H9 (cell line): ENCODE data around the gene LDB2. TPM values are rescaled to one million over a fixed set of nuclear protein-coding genes. Genes with fewer than 3 reads are reported as not detected.

Experiments
- DNase-seq: peaks from one replicate; pipeline ENCODE4 v3.0.0-alpha.2; 2017
- H2AFZ ChIP-seq: one replicate; pipeline ENCODE4 v1.6.1; 2013; ENCODE audit warnings: mild to moderate bottlenecking, low read length, control low read depth, moderate library complexity
- H2AK5ac ChIP-seq: 2 replicates; pipeline ENCODE4 v1.6.1; 2013; ENCODE audit warnings: low read length, control low read depth, mixed read lengths; ENCODE audit not compliant: insufficient read length
- H2BK120ac ChIP-seq: one replicate; pipeline ENCODE4 v1.6.1; 2013; ENCODE audit warnings: low read depth, mild to moderate bottlenecking, low read length, control low read depth, inconsistent platforms; ENCODE audit not compliant: poor library complexity, severe bottlenecking
- H2BK12ac ChIP-seq: 2 replicates; pipeline ENCODE4 v1.6.1; 2013; ENCODE audit warnings: low read length, control low read depth, mixed read lengths, low read depth; ENCODE audit not compliant: insufficient read length
- H2BK15ac ChIP-seq: 2 replicates; pipeline ENCODE4 v1.6.1; 2013; ENCODE audit warnings: low read depth, low read length, control low read depth
- H2BK20ac ChIP-seq: one replicate; pipeline ENCODE4 v1.6.1; 2013; ENCODE audit warnings: low read depth, mild to moderate bottlenecking, low read length, control low read depth, inconsistent platforms; ENCODE audit not compliant: poor library complexity, severe bottlenecking
- H2BK5ac ChIP-seq: 2 replicates; pipeline ENCODE4 v1.6.1; 2013; ENCODE audit warnings: low read length, control low read depth, mixed read lengths; ENCODE audit not compliant: insufficient read length
- H3K14ac ChIP-seq: 2 replicates; pipeline ENCODE4 v1.6.1; 2013; ENCODE audit warnings: low read length, control low read depth; ENCODE audit not compliant: insufficient read depth
- H3K18ac ChIP-seq: 2 replicates; pipeline ENCODE4 v1.6.1; 2013; ENCODE audit warnings: low read depth, mild to moderate bottlenecking, mixed read lengths, low read length, control low read depth; ENCODE audit not compliant: insufficient read length
- H3K23ac ChIP-seq: 2 replicates; pipeline ENCODE4 v1.6.1; 2013; ENCODE audit warnings: low read length, control low read depth, mixed read lengths, low read depth; ENCODE audit not compliant: insufficient read length
- H3K23me2 ChIP-seq: 2 replicates; pipeline ENCODE4 v1.6.1; 2013; ENCODE audit warnings: low read depth, mild to moderate bottlenecking, mixed read lengths, low read length, control low read depth; ENCODE audit not compliant: insufficient read length, poor library complexity, severe bottlenecking
- H3K27ac ChIP-seq: 2 replicates; pipeline ENCODE4 v1.5.1; 2013; ENCODE audit warnings: low read length, control low read depth, mixed read lengths, low read depth; ENCODE audit not compliant: insufficient read length
- H3K27me3 ChIP-seq: 2 replicates; pipeline ENCODE4 v1.6.1; 2013; ENCODE audit warnings: low read length, control low read depth, inconsistent platforms; ENCODE audit not compliant: insufficient read depth
- H3K4ac ChIP-seq: 2 replicates; pipeline ENCODE4 v1.6.1; 2013; ENCODE audit warnings: low read depth, mild to moderate bottlenecking, control low read depth, inconsistent platforms, low read length, moderate library complexity
- H3K4me1 ChIP-seq: 2 replicates; pipeline ENCODE4 v1.6.1; 2013; ENCODE audit warnings: low read length, control low read depth, inconsistent platforms; ENCODE audit not compliant: insufficient read depth
- H3K4me2 ChIP-seq: 2 replicates; pipeline ENCODE4 v1.6.1; 2013; ENCODE audit warnings: low read length, control low read depth, mixed read lengths; ENCODE audit not compliant: insufficient read length, insufficient read depth
- H3K56ac ChIP-seq: 2 replicates; pipeline ENCODE4 v1.6.1; 2013; ENCODE audit warnings: low read depth, mild to moderate bottlenecking, mixed read lengths, low read length, control low read depth; ENCODE audit not compliant: insufficient read length
- H3K79me1 ChIP-seq: 2 replicates; pipeline ENCODE4 v1.6.1; 2013; ENCODE audit warnings: low read depth, mild to moderate bottlenecking, moderate library complexity, low read length, control low read depth, inconsistent platforms; ENCODE audit not compliant: insufficient read depth, poor library complexity, severe bottlenecking
- H3K79me2 ChIP-seq: 2 replicates; pipeline ENCODE4 v1.6.1; 2013; ENCODE audit warnings: low read length, control low read depth, inconsistent platforms; ENCODE audit not compliant: insufficient read depth
- H3K9ac ChIP-seq: 2 replicates; pipeline ENCODE4 v1.6.1; 2013; ENCODE audit warnings: low read length, control low read depth, mixed read lengths; ENCODE audit not compliant: insufficient read length; ENCODE audit errors: extremely low read depth
- H3K9me3 ChIP-seq: one replicate; pipeline ENCODE4 v1.6.1; 2013; ENCODE audit warnings: low read depth, low read length, inconsistent platforms; ENCODE audit not compliant: control insufficient read depth
- H3T11ph ChIP-seq: one replicate; pipeline ENCODE4 v1.6.1; 2013; ENCODE audit warnings: mild to moderate bottlenecking, low read length, control low read depth, inconsistent platforms
- H4K20me1 ChIP-seq: one replicate; pipeline ENCODE4 v1.6.1; 2013; ENCODE audit not compliant: control insufficient read depth, insufficient read length, insufficient read depth
- H4K5ac ChIP-seq: 2 replicates; pipeline ENCODE4 v1.6.1; 2013; ENCODE audit warnings: low read depth, mild to moderate bottlenecking, mixed read lengths, low read length, control low read depth; ENCODE audit not compliant: insufficient read length
- H4K8ac ChIP-seq: replicated peaks from 2 replicates; pipeline ENCODE4 v1.6.1; 2013; ENCODE audit warnings: low read length, control low read depth, mixed read lengths, low read depth; ENCODE audit not compliant: insufficient read length
- H4K91ac ChIP-seq: 2 replicates; pipeline ENCODE4 v1.6.1; 2013; ENCODE audit warnings: low read depth, mild to moderate bottlenecking, moderate library complexity, mixed read lengths, low read length, control low read depth; ENCODE audit not compliant: insufficient read length
- H3K27ac Mint-ChIP-seq, 3 experiments: 2 replicates in 2 of 3; 3 replicates in 1 of 3; pipeline ENCODE4 v1.8.0; 2020 to 2021; ENCODE audit warnings: mixed read lengths in 3 of 3, mild to moderate bottlenecking in 1 of 3, moderate library complexity in 1 of 3
- H3K27me3 Mint-ChIP-seq: 2 replicates; pipeline ENCODE4 v1.8.0; 2021; ENCODE audit warnings: low read depth, mild to moderate bottlenecking, moderate library complexity, mixed read lengths
- H3K36me3 Mint-ChIP-seq, 3 experiments: 2 replicates in 2 of 3; 3 replicates in 1 of 3; pipeline ENCODE4 v1.8.0; 2020 to 2021; ENCODE audit warnings: low read depth in 3 of 3, mixed read lengths in 3 of 3; ENCODE audit not compliant: insufficient read depth in 1 of 3
- H3K4me1 Mint-ChIP-seq, 2 experiments: 2 replicates each; pipeline ENCODE4 v1.8.0; 2020; ENCODE audit warnings: mixed read lengths in 2 of 2
- H3K4me3 Mint-ChIP-seq, 2 experiments: 2 replicates in 1 of 2; 3 replicates in 1 of 2; pipeline ENCODE4 v1.8.0; 2020 to 2021; ENCODE audit warnings: mild to moderate bottlenecking in 2 of 2, mixed read lengths in 2 of 2, moderate library complexity in 1 of 2
- H3K9me3 Mint-ChIP-seq, 2 experiments: 2 replicates in 1 of 2; 3 replicates in 1 of 2; pipeline ENCODE4 v1.8.0; 2020; ENCODE audit warnings: mild to moderate bottlenecking in 2 of 2, mixed read lengths in 2 of 2, moderate library complexity in 1 of 2
- WGBS: extraction: QIAGEN DNeasy Blood & Tissue Kit; methylation state at CpG from one replicate; pipeline ENCODE4 v1.1.7; 2013; ENCODE audit warnings: missing lambda C conversion rate, low lambda C conversion rate, mixed read lengths; ENCODE audit not compliant: insufficient read length; ENCODE audit errors: extremely low coverage; 5-methylcytosine and 5-hydroxymethylcytosine counted together
- total RNA-seq: library from RNA; stranded (reverse); gene quantifications from 2 replicates; pipeline ENCODE4 v1.2.1, GENCODE V29; 2021
- TF ChIP-seq, protein P1 (sequence below): fragments of 200-600 bp; sonication (generic); conservative IDR thresholded peaks from 3 replicates; pipeline ENCODE4 v1.8.0; 2021; ENCODE audit warnings: antibody characterized with exemption, mild to moderate bottlenecking

Gene LDB2
- total RNA-seq, 1 experiment from 2014 or later = 22.5 TPM

DNA sequence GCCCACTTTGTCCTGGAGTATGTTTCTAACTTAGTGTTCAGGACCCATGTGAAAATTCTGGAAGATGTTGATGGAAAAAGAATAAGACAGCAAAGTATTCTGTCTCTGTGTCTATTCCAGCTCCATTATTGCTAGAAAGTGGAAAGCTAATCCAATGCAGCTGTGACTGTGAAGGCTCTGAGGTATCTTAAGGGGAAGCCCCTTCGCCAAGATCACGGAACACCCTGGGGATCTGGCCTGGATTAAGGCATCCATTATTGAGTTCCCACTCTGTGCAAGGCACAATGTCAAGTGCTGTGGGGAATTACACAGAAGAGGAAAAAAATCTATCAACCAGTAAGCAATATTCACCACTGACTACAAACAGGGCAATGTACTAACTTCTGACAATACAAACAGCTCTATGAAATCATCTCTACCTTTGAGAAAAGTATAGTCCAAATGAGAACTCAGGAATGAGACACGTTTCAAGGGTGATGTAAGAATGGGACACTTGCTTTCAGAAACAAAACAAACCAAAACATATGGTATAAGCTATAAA, 222.1 kb downstream of the LDB2 start:
- no peak overlapping the region for H2BK15ac ChIP-seq
- H3K23me2 ChIP-seq = no peaks in the 10 kb centered on the region
- H4K20me1 ChIP-seq = no peaks in the 10 kb centered on the region
- DNase-seq = no peak
- H3K27ac Mint-ChIP-seq = no peak overlapping the region; a peak in 1 of 7 replicates
- H3K27ac ChIP-seq = no peak overlapping the region
- H3K56ac ChIP-seq = no peak overlapping the region
- peaks cover 9% of the 10 kb centered on the region for H3K4me1 ChIP-seq
- H3K9me3 Mint-ChIP-seq = no peaks in the 10 kb centered on the region
- no peak overlapping the region for H3K9ac ChIP-seq
- no peak overlapping the region for H2BK120ac ChIP-seq
- no peak overlapping the region for H3K4me3 Mint-ChIP-seq
- H3K27me3 Mint-ChIP-seq = no peaks in the 10 kb centered on the region
- no peak overlapping the region for H4K8ac ChIP-seq
- H3K9me3 ChIP-seq = no peaks in the 10 kb centered on the region
- no peak overlapping the region for H3T11ph ChIP-seq
- H2BK20ac ChIP-seq = no peak overlapping the region
- H4K5ac ChIP-seq = no peak overlapping the region
- H2AK5ac ChIP-seq = no peak overlapping the region
- H3K23ac ChIP-seq = no peak overlapping the region
- no peaks in the 10 kb centered on the region for H3K27me3 ChIP-seq
- TF ChIP-seq, protein P1, sequence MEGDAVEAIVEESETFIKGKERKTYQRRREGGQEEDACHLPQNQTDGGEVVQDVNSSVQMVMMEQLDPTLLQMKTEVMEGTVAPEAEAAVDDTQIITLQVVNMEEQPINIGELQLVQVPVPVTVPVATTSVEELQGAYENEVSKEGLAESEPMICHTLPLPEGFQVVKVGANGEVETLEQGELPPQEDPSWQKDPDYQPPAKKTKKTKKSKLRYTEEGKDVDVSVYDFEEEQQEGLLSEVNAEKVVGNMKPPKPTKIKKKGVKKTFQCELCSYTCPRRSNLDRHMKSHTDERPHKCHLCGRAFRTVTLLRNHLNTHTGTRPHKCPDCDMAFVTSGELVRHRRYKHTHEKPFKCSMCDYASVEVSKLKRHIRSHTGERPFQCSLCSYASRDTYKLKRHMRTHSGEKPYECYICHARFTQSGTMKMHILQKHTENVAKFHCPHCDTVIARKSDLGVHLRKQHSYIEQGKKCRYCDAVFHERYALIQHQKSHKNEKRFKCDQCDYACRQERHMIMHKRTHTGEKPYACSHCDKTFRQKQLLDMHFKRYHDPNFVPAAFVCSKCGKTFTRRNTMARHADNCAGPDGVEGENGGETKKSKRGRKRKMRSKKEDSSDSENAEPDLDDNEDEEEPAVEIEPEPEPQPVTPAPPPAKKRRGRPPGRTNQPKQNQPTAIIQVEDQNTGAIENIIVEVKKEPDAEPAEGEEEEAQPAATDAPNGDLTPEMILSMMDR = no peak
- no peak overlapping the region for H3K4ac ChIP-seq
- WGBS = no CpG with 5 or more reads among the region's 3 CpGs
- H2BK12ac ChIP-seq = no peak overlapping the region
- H3K36me3 Mint-ChIP-seq = peaks cover 0 to 2% (median 0%) of the 10 kb centered on the region in 3 experiments; a peak in 3 of 7 replicates
- no peaks in the 10 kb centered on the region for H3K79me1 ChIP-seq
- H3K4me2 ChIP-seq = no peak overlapping the region
- H3K18ac ChIP-seq = no peak overlapping the region
- H3K4me1 Mint-ChIP-seq = peaks cover 27 to 32% of the 10 kb centered on the region in 2 experiments
- no peak overlapping the region for H4K91ac ChIP-seq
- no peak overlapping the region for H2BK5ac ChIP-seq
- H3K79me2 ChIP-seq = 0 out of 2 replicates have a peak, but pooled peaks cover 2% of the 10 kb centered on the region
- H2AFZ ChIP-seq = no peak overlapping the region
- no peak overlapping the region for H3K14ac ChIP-seq
